Measurements from ENCODE around the gene MYO9B. TPM values are rescaled to one million over a fixed set of nuclear protein-coding genes. Genes with fewer than 3 reads are reported as not detected.

MYO9B gene
- total RNA-seq, 1 experiment from 2014 or later, result 79.4 TPM

- Histone ChIP-seq H3K27me3 (ENCODE audit: control insufficient read depth, insufficient read depth, low read length) (no peaks in the 10 kb centered on the region), H3K4me3 (ENCODE audit: low read depth in 2 of 2, low read length in 2 of 2) (no peak overlapping the region), H3K4me1 (ENCODE audit: control insufficient read depth, insufficient read depth, low read length) (peaks cover 47% of the 10 kb centered on the region), H3K9me3 (ENCODE audit: control insufficient read depth, insufficient read depth, low read depth, low read length) (no peaks in the 10 kb centered on the region), H3K36me3 (ENCODE audit: control insufficient read depth, insufficient read depth, low read length) (peaks cover 7% of the 10 kb centered on the region), H3K27ac (ENCODE audit: low read length) (peak overlapping the region; percentile 93)
- TF ChIP-seq SIN3A (IDR thresholded peaks at IDR 0.05; ENCODE audit: borderline replicate concordance, insufficient read depth, low read depth, low read length) (no peak), CTCF (IDR thresholded peaks at IDR 0.05) (no peak), REST (IDR thresholded peaks at IDR 0.05; ENCODE audit: insufficient read depth in 1 of 2, low read depth in 2 of 2, low read length in 1 of 2) (no peak), TCF7L2 (IDR thresholded peaks at IDR 0.05; ENCODE audit: low read depth, low read length) (peak; percentile 47; the same call in 1 of the 2 replicates), POLR2AphosphoS5 (IDR thresholded peaks at IDR 0.05; ENCODE audit: low read depth, low read length) (peak; percentile 13; the same call in 1 of the 2 replicates)
- no peak for DNase-seq (ENCODE audit: low read depth, low spot score)
- in situ Hi-C loops (cut with HindIII; ENCODE audit: low pct_unique_long_range_greater_than_20kb, low sequenced_read_pairs), result no loop called here
- POLR2A ChIA-PET, result no interaction called here
- CTCF ChIA-PET, result interaction anchor here (0.5 to 0.6 kb wide), 2 partner anchors 42 to 103 kb away, joined by 3 read pairs; no protein-coding TSS in a partner anchor
- intact Hi-C loops (cut with micrococcal nuclease; ENCODE audit: unreplicated experiment), result no loop called here
- BruUV-seq (replicated peaks), result no TSS peak
- ATAC-seq, result peak; percentile 9; the same call in 1 of the 2 replicates
Measured at GRCh38 chr19:17236811-17237543, 161.4 kb downstream of the MYO9B start.

GRCh38 chr19:17237747-17238706 lies 162.4 kb downstream of the MYO9B start:
- TSS peak; percentile 36 for BruUV-seq (replicated peaks)
- H3K4me1 ChIP-seq (ENCODE audit: control insufficient read depth, insufficient read depth, low read length), result peaks cover 52% of the 10 kb centered on the region
- intact Hi-C loops (cut with micrococcal nuclease; ENCODE audit: unreplicated experiment) (no loop called here), in situ Hi-C loops (cut with HindIII; ENCODE audit: low pct_unique_long_range_greater_than_20kb, low sequenced_read_pairs) (no loop called here)
- no peaks in the 10 kb centered on the region for H3K9me3 ChIP-seq (ENCODE audit: control insufficient read depth, insufficient read depth, low read depth, low read length)
- ChIA-PET CTCF (interaction anchor here (0.5 kb wide), 1 partner anchor 41 kb away, joined by 3 read pairs; no protein-coding TSS in a partner anchor), POLR2A (no interaction called here)
- no peak overlapping the region for H3K4me3 ChIP-seq (ENCODE audit: low read depth in 2 of 2, low read length in 2 of 2)
- no peak for ATAC-seq
- H3K27me3 ChIP-seq (ENCODE audit: control insufficient read depth, insufficient read depth, low read length), result no peaks in the 10 kb centered on the region
- TF ChIP-seq POLR2AphosphoS5 (IDR thresholded peaks at IDR 0.05; ENCODE audit: low read depth, low read length) (no peak), TCF7L2 (IDR thresholded peaks at IDR 0.05; ENCODE audit: low read depth, low read length) (no peak), CTCF (IDR thresholded peaks at IDR 0.05) (no peak), SIN3A (IDR thresholded peaks at IDR 0.05; ENCODE audit: borderline replicate concordance, insufficient read depth, low read depth, low read length) (no peak), REST (IDR thresholded peaks at IDR 0.05; ENCODE audit: insufficient read depth in 1 of 2, low read depth in 2 of 2, low read length in 1 of 2) (no peak)
- H3K27ac ChIP-seq (ENCODE audit: low read length), result peak overlapping the region; percentile 93
- no peak for DNase-seq (ENCODE audit: low read depth, low spot score)
- peaks cover 7% of the 10 kb centered on the region for H3K36me3 ChIP-seq (ENCODE audit: control insufficient read depth, insufficient read depth, low read length)

All from Panc1 (cell line).